ENCODE results near the gene EGFL8. TPM values are rescaled to one million over a fixed set of nuclear protein-coding genes. Genes with fewer than 3 reads are reported as not detected.

EGFL8 gene
- total RNA-seq, 6 experiments from 2014 or later, result 3.5 to 4.4 (median 3.7) TPM

DNA sequence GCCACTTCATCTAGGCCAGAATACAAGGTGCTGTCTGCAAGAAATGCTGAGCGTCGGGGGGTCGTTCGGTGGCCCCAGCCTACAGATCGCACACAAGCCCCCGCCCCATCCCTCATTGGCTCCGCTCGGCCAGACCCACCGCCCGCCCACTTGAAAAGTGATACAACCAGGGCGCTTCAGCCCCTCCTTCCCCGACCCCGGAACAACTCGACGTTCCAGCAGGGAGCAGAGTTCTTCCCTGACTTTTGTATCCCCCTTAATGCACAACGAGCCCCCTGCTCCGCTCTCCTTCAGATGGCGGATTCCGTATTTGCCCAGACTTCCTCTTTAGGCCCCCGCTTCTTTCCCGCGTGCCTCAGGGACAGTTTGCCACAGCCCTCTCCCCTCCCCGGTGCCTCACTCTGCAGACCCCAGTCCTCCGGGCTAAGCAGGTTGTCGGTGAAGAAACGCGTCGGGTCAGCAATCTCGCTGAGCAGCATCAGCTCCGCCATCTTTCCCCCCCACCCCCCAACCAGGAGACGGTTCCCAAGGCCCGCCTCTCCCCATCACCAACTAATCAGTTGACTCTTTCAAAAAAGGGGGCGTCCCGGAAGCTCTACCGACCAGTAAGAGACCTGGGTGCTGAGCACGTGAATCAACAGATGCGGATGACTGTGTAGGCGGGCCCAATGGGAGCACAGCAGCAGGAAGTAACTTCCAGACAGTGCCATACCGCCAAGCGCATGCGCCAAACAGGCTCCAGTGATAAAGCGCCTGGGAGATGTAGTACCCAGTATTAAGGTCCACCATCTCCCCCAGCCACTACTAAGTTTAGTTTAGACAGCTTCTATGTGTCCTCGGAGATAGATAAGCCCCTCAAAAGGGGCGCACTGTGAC, 36.4 kb upstream of the EGFL8 start, which contains the start of gene ATF6B:
Gene ATF6B (minus strand): TSS at position 530 of the 876 bp plus-strand sequence. CDS start 39 bp downstream, at position 491.
- Mint-ChIP-seq H3K27ac (peak within 1 kb of the TSS; percentile 98), H3K27me3 (ENCODE audit: insufficient read depth) (peaks cover 2% of the 10 kb centered on the region; the same call in 1 of the 2 replicates), H3K36me3 (ENCODE audit: low read depth) (peaks cover 23% of the 10 kb centered on the region), H3K9me3 (no peaks in the 10 kb centered on the region), H3K4me1 (ENCODE audit: low read depth) (peaks cover 41% of the 10 kb centered on the region), H3K4me3 (peak within 1 kb of the TSS; percentile 100)
- DNase-seq, result peak; percentile 100
- TF ChIP-seq, protein P1, sequence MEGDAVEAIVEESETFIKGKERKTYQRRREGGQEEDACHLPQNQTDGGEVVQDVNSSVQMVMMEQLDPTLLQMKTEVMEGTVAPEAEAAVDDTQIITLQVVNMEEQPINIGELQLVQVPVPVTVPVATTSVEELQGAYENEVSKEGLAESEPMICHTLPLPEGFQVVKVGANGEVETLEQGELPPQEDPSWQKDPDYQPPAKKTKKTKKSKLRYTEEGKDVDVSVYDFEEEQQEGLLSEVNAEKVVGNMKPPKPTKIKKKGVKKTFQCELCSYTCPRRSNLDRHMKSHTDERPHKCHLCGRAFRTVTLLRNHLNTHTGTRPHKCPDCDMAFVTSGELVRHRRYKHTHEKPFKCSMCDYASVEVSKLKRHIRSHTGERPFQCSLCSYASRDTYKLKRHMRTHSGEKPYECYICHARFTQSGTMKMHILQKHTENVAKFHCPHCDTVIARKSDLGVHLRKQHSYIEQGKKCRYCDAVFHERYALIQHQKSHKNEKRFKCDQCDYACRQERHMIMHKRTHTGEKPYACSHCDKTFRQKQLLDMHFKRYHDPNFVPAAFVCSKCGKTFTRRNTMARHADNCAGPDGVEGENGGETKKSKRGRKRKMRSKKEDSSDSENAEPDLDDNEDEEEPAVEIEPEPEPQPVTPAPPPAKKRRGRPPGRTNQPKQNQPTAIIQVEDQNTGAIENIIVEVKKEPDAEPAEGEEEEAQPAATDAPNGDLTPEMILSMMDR (IDR thresholded peaks at IDR 0.05), result no peak

DNA sequence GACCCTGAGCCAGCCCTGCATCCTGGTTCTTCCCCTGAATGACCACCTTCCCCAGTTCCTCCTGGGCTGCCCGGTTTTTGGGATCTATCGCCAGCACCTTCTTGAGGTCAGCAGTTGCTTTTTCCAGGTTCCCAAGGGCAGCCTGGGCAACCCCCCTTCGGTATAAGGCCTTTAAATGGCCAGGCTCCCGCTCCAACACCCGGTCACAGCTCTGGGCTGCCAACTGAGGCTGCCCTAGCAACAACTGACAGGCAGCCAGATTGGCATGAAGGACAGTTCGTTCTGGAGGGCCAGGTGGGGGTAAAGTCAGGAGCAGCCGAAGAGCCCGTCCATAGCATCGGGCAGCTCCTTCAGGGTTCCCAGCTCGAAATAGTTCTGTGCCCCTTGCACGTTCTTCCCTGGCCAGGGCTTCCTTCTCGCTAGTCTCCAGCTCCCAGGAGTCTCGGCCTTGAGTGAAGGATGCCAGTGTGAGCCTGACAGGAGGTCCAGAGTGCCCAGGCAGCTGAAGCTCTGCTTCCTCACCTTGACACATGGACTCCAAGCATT, 35.6 kb upstream of the EGFL8 start:
- peak overlapping the region; percentile 98 for H3K27ac Mint-ChIP-seq
- H3K4me3 Mint-ChIP-seq, result peak overlapping the region; percentile 100
- DNase-seq, result no peak
- H3K27me3 Mint-ChIP-seq (ENCODE audit: insufficient read depth), result peaks cover 2% of the 10 kb centered on the region; the same call in 1 of the 2 replicates
- TF ChIP-seq, protein P1 (IDR thresholded peaks at IDR 0.05), result no peak
- H3K9me3 Mint-ChIP-seq, result no peaks in the 10 kb centered on the region
- H3K36me3 Mint-ChIP-seq (ENCODE audit: low read depth), result peaks cover 23% of the 10 kb centered on the region
- H3K4me1 Mint-ChIP-seq (ENCODE audit: low read depth), result peaks cover 47% of the 10 kb centered on the region

DNA sequence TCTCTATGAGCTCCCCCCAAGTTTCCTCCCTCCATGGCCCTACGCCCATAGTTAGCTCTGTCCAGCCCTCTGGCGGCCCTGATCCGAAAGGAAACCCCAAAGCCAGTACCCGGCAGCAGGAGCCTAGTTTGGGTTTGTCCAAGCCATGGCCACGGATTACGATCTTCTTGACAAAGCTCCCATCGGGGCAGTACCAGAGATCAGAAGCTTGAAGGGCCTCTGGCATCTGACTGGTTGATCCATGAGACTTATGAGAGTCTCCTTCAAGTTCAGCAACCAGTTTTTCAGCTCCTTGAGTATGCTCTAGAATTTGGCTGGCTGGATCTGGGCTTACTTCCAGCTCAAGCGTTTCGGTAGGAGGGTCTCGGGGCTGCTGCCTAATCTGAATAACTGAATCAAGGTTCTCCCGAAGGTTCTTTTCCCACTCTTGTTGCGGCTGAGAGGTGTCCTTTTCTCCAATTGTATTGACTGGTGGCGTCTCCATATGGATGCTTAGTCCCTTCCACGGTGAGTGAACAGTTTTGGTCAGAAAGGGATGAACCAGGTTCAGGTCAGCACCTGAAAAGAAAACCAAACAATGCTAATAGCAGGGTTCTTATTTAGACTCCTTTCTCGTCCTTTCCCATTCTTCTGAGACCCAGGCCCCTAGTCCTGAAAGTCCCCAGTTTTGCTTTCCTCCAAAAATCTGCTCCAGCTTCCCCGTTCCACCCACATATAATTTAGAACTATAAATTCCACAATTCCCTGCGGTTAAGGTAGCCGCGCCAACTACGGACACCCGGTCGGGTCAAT, 34.9 kb upstream of the EGFL8 start:
- Mint-ChIP-seq H3K9me3 (no peaks in the 10 kb centered on the region), H3K36me3 (ENCODE audit: low read depth) (peaks cover 18% of the 10 kb centered on the region), H3K4me1 (ENCODE audit: low read depth) (peaks cover 52% of the 10 kb centered on the region), H3K27me3 (ENCODE audit: insufficient read depth) (peaks cover 2% of the 10 kb centered on the region; the same call in 1 of the 2 replicates), H3K27ac (peak overlapping the region; percentile 92), H3K4me3 (peak overlapping the region; percentile 93)
- DNase-seq, result no peak
- TF ChIP-seq, protein P1 (IDR thresholded peaks at IDR 0.05), result no peak

DNA sequence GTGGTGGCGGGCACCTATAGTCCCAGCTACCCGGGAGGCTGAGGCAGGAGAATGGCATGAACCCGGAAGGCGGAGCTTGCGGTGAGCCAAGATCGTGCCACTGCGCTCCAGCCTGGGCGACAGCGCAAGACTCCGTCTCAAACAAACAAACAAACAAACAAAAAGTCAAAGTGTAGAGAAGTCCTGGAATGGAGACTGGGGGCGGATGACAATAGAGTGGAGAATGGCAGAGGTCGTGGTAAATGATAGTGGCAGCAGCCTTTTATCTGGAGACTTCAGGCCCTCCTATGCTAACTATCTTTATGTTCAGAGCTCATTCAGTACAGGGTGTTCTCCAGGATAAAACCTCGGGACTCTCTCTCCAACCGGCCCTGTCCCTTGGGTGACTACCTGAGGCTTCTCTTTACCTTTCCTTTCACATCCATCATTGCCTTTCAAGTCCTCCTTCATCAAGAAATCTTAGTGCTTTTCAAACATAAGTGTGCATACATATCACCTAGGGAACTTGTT, 32.9 kb upstream of the EGFL8 start:
- TF ChIP-seq, protein P1 (IDR thresholded peaks at IDR 0.05), result no peak
- H3K27me3 Mint-ChIP-seq (ENCODE audit: insufficient read depth), result peaks cover 2% of the 10 kb centered on the region; the same call in 1 of the 2 replicates
- no peak overlapping the region for H3K4me3 Mint-ChIP-seq
- no peak for DNase-seq
- peaks cover 43% of the 10 kb centered on the region for H3K4me1 Mint-ChIP-seq (ENCODE audit: low read depth)
- H3K27ac Mint-ChIP-seq, result no peak overlapping the region
- H3K9me3 Mint-ChIP-seq, result no peaks in the 10 kb centered on the region
- peaks cover 7% of the 10 kb centered on the region for H3K36me3 Mint-ChIP-seq (ENCODE audit: low read depth)

DNA sequence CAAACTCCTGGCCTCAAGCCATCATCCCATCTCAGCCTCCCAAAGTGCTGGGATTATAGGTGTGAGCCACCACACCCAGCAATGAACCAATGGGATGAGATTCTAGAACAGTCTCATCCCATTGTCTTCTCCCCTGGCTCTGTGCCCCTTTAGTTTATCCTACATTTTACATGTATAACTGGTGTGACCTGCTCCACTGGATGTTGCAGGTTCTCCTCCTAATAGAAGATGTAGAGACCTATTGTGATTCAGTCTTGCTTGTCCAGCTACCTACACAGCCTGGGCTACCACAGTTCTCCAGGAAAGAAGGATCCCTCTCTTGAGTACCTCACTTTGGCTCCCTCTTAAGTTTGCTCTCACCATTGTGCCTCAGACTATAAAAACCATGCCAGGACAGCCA, 32.3 kb upstream of the EGFL8 start:
- H3K36me3 Mint-ChIP-seq (ENCODE audit: low read depth), result peaks cover 1% of the 10 kb centered on the region
- no peak overlapping the region for H3K4me3 Mint-ChIP-seq
- DNase-seq, result no peak
- H3K27me3 Mint-ChIP-seq (ENCODE audit: insufficient read depth), result peaks cover 2% of the 10 kb centered on the region; the same call in 1 of the 2 replicates
- peak overlapping the region; percentile 9; the same call in 1 of the 2 replicates for H3K27ac Mint-ChIP-seq
- peaks cover 37% of the 10 kb centered on the region for H3K4me1 Mint-ChIP-seq (ENCODE audit: low read depth)
- TF ChIP-seq, protein P1 (IDR thresholded peaks at IDR 0.05), result no peak
- H3K9me3 Mint-ChIP-seq, result no peaks in the 10 kb centered on the region

Data from HFFc6 (cell line).